ENCODE results near the gene RNASE4.
"Not testable (repeated sequence)": the region's sequence is repeated elsewhere in the genome, so short reads cannot be mapped to it uniquely, and the experiment has no call there.

Gene RNASE4

DNA sequence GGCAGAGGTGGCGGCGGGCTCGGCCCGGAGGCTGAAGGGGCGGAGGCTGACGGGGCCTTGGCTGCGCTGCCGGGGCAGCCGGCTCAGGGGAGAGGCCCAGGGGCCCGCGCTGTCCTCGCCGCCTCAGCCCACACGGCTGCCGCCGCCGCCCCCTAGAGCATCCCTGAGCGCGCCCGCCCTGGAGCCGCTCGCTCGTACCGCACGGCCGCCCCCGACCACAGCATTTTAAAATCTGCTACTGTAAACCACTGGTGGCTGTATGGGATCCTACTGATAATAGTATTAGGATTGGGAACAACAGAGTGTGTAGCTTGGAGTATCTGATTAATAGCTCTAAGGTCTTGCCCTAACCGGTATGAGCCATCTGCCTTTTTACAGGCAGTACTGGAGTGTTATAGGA, 39.1 kb downstream of the RNASE4 start:
- H3K4me3 ChIP-seq (ENCODE audit: extremely low read depth, insufficient read depth, low read length, poor library complexity, severe bottlenecking) = no peak overlapping the region
- H3K36me3 ChIP-seq (ENCODE audit: control insufficient read depth, insufficient read depth, low read length) = no peaks in the 10 kb centered on the region
- H3K27ac ChIP-seq (ENCODE audit: low read depth, low read length, severe bottlenecking) = no peak overlapping the region
- peaks cover 4% of the 10 kb centered on the region for H3K9me3 ChIP-seq (ENCODE audit: control insufficient read depth, low read length)
- 96 to 98% methylated on average over 15 to 27 of the region's 28 CpGs for WGBS, 2 experiments (ENCODE audit: insufficient coverage in 2 of 2)
- H3K4me1 ChIP-seq (ENCODE audit: control insufficient read depth, insufficient read depth, low read length, poor library complexity, severe bottlenecking) = no peaks in the 10 kb centered on the region

DNA sequence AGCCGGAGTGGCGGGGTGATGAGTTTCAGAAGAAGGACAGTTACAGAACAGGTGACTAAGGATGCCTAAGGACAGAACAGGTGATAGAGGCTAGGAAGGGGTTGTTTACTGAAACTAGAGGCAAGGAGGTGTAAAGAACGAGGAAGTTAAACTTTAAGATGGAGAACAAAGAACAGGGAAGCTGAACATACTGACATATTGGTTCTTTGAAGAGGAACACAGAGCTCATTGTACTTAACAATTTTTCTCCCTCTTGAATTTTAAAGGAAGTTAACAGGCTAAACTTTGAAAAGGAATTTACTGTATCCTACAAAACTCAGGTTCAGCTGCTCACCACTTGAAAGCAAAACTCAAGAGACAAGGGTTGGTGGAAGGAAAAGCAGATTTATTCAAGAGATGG, 41.8 kb downstream of the RNASE4 start:
- WGBS, 2 experiments (ENCODE audit: insufficient coverage in 2 of 2) = 88 to 93% methylated on average over 3 of the region's 3 CpGs
- H3K27ac ChIP-seq (ENCODE audit: low read depth, low read length, severe bottlenecking); H3K9me3 ChIP-seq (ENCODE audit: control insufficient read depth, low read length); H3K4me1 ChIP-seq (ENCODE audit: control insufficient read depth, insufficient read depth, low read length, poor library complexity, severe bottlenecking); H3K36me3 ChIP-seq (ENCODE audit: control insufficient read depth, insufficient read depth, low read length); H3K4me3 ChIP-seq (ENCODE audit: extremely low read depth, insufficient read depth, low read length, poor library complexity, severe bottlenecking): not testable (repeated sequence)

DNA sequence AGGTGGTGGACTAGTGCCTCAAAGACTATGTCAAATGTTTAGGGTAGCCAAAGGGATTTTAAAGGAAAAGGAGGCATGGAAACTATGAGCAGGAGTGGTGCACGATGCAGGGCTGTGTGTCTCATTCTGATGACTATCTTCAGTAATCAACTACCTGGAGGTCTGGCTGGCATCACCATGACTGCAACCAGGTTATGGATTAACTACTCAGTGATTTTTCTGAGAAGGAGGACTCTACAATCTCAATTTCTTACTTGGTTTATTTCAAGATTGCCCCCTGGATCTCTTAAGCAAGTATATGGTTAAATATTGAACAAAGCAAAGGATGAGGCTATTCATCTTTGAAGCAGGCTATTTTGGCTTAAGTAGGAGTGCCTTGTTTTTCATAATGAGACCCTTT, 42.2 kb downstream of the RNASE4 start:
- Histone ChIP-seq H3K36me3 (ENCODE audit: control insufficient read depth, insufficient read depth, low read length) (no peaks in the 10 kb centered on the region), H3K4me1 (ENCODE audit: control insufficient read depth, insufficient read depth, low read length, poor library complexity, severe bottlenecking) (no peaks in the 10 kb centered on the region), H3K9me3 (ENCODE audit: control insufficient read depth, low read length) (peaks cover 4% of the 10 kb centered on the region), H3K4me3 (ENCODE audit: extremely low read depth, insufficient read depth, low read length, poor library complexity, severe bottlenecking) (no peak overlapping the region), H3K27ac (ENCODE audit: low read depth, low read length, severe bottlenecking) (no peak overlapping the region)
- 100% methylated on average over 1 of the region's 1 CpG; no CpG with 5 or more reads in 1 of the 2 experiments for WGBS, 2 experiments (ENCODE audit: insufficient coverage in 2 of 2)

DNA sequence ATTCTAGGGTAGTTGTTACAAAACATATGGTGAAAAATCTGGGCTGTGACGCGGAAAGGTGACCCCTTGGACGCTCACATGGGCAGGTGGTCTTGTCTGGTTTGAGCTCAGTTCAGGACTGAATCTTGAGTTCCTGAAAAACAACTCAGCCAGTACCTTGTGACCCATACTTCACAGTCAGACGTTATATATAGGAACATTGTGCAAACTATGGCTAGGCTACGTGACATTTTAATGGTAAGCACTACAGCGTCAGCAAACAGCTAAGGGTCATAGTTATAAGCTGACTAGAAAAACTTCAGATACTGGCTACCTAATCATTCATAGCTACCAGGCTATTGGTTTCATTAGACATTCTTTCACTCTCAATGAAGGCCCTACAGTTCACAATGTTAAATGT, 46.5 kb downstream of the RNASE4 start:
- WGBS, 2 experiments (ENCODE audit: insufficient coverage in 2 of 2) = 50 to 67% methylated on average over 4 to 6 of the region's 6 CpGs
- Histone ChIP-seq H3K9me3 (ENCODE audit: control insufficient read depth, low read length) (no peaks in the 10 kb centered on the region), H3K36me3 (ENCODE audit: control insufficient read depth, insufficient read depth, low read length) (no peaks in the 10 kb centered on the region), H3K4me3 (ENCODE audit: extremely low read depth, insufficient read depth, low read length, poor library complexity, severe bottlenecking) (no peak overlapping the region), H3K4me1 (ENCODE audit: control insufficient read depth, insufficient read depth, low read length, poor library complexity, severe bottlenecking) (no peaks in the 10 kb centered on the region), H3K27ac (ENCODE audit: low read depth, low read length, severe bottlenecking) (no peak overlapping the region)

DNA sequence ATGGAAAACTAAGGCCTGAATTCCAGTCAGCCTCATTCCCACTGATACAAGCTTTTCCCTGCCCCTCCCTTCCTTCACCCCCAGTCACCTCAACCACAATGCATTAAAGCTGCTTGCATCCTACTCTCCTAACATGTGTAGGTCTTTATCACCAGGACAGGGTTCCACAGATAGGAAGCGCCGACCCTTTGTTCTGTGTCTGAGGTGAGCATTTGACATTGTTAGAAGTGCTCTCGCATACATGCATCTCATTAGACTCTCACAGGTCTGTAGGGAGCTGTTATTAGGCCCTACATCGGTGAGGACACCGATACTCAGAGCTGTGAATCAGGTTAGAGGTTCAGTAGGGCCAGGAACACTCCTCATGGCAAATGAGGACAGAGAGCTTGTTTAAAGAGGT, 48.1 kb downstream of the RNASE4 start:
- H3K27ac ChIP-seq (ENCODE audit: low read depth, low read length, severe bottlenecking) = no peak overlapping the region
- WGBS, 2 experiments (ENCODE audit: insufficient coverage in 2 of 2) = 87 to 90% methylated on average over 2 to 4 of the region's 5 CpGs
- no peaks in the 10 kb centered on the region for H3K36me3 ChIP-seq (ENCODE audit: control insufficient read depth, insufficient read depth, low read length)
- H3K9me3 ChIP-seq (ENCODE audit: control insufficient read depth, low read length) = no peaks in the 10 kb centered on the region
- no peaks in the 10 kb centered on the region for H3K4me1 ChIP-seq (ENCODE audit: control insufficient read depth, insufficient read depth, low read length, poor library complexity, severe bottlenecking)
- no peak overlapping the region for H3K4me3 ChIP-seq (ENCODE audit: extremely low read depth, insufficient read depth, low read length, poor library complexity, severe bottlenecking)

DNA sequence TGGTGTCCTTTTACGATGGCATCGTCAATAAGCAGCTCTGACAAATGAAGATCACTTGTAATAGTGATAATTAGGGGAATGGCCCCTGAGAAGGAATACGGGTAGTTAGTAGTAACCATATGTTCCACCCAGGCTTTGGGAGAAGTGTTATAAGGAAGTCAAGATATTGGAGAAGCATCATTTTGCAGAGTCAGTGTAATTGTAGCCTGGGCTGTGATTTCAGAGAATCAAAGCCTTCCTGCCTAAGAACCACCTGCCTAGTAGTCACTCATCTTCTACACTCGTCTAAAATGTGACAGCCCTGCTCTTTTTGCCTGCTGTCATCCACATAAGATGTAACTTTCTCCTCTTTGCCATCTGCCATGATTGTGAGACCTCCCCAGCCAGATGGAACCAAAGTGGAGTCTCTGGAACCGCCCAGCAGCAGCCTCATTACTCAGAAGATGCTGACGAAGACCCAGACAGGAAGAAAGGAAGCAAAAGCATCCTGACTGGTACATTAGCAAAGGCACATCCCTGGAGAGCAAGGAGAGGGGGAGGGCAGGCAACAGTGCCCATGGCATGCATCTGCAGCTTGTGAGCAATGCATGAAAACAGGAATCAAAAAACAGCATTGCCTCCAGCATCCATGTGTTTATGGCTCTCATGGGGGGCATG, 48.7 kb downstream of the RNASE4 start:
- no peaks in the 10 kb centered on the region for H3K4me1 ChIP-seq (ENCODE audit: control insufficient read depth, insufficient read depth, low read length, poor library complexity, severe bottlenecking)
- 65 to 80% methylated on average over 4 to 6 of the region's 6 CpGs for WGBS, 2 experiments (ENCODE audit: insufficient coverage in 2 of 2)
- H3K4me3 ChIP-seq (ENCODE audit: extremely low read depth, insufficient read depth, low read length, poor library complexity, severe bottlenecking) = no peak overlapping the region
- H3K27ac ChIP-seq (ENCODE audit: low read depth, low read length, severe bottlenecking) = peak overlapping the region; percentile 2
- no peaks in the 10 kb centered on the region for H3K36me3 ChIP-seq (ENCODE audit: control insufficient read depth, insufficient read depth, low read length)
- H3K9me3 ChIP-seq (ENCODE audit: control insufficient read depth, low read length) = no peaks in the 10 kb centered on the region

DNA sequence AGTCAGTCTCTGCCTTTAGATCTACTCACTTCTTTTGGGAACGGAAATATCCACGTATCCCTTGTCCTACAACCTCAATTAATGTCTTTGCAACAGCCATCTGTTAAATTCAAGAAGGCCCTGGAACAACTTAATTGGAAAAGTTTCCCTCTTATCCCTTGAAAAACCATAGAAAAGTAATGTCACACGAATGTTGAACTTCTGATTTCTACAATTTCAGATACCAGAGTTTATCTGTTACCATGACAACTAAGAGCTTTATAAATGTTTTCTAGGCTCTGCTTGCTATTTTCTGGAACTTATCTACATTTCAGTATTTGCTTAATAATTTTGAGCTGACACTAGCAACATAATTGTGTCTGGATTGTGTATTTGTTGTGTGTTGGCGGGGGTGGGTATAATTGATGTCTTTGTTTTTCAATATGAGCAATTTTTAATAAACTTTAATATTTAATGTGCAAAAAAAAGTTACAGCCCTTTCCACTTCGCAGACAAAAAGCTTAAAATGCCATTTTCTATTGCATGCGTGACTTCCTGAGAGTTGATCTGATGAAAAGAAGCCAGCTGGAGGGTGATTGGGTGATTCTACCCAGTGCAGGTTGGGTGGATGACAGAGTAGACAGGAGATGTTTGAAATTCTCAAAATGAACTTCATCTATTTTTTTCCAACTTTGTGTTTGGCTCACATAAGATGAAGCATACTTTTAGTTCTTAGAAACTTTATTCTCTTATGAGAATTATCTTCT, 49.5 kb downstream of the RNASE4 start:
- Histone ChIP-seq H3K27ac (ENCODE audit: low read depth, low read length, severe bottlenecking) (no peak overlapping the region), H3K4me3 (ENCODE audit: extremely low read depth, insufficient read depth, low read length, poor library complexity, severe bottlenecking) (no peak overlapping the region), H3K9me3 (ENCODE audit: control insufficient read depth, low read length) (no peaks in the 10 kb centered on the region), H3K4me1 (ENCODE audit: control insufficient read depth, insufficient read depth, low read length, poor library complexity, severe bottlenecking) (no peaks in the 10 kb centered on the region), H3K36me3 (ENCODE audit: control insufficient read depth, insufficient read depth, low read length) (no peaks in the 10 kb centered on the region)
- 78 to 92% methylated on average over 3 to 5 of the region's 6 CpGs for WGBS, 2 experiments (ENCODE audit: insufficient coverage in 2 of 2)

DNA sequence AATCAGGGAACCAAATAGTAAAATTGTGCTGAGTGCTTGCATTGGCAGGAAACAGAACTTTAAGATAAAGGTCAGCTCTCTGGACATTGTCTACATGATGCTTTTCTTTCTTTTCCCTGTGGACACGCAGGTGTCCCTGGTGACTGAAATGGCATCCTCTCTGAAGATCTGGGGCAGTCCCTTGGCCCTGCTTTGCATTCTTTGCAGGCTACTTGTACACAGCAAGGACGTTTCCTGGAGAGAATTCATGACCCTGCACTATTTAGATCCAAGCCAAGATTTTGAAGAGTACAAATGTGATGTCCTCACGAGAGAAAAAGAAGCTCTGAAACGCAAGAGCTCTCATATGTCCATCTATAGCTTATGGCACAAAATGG, 50.1 kb downstream of the RNASE4 start:
- Histone ChIP-seq H3K27ac (ENCODE audit: low read depth, low read length, severe bottlenecking) (no peak overlapping the region), H3K4me3 (ENCODE audit: extremely low read depth, insufficient read depth, low read length, poor library complexity, severe bottlenecking) (no peak overlapping the region), H3K9me3 (ENCODE audit: control insufficient read depth, low read length) (no peaks in the 10 kb centered on the region), H3K36me3 (ENCODE audit: control insufficient read depth, insufficient read depth, low read length) (no peaks in the 10 kb centered on the region), H3K4me1 (ENCODE audit: control insufficient read depth, insufficient read depth, low read length, poor library complexity, severe bottlenecking) (no peaks in the 10 kb centered on the region)
- WGBS, 2 experiments (ENCODE audit: insufficient coverage in 2 of 2) = 65 to 88% methylated on average over 1 to 4 of the region's 4 CpGs

DNA sequence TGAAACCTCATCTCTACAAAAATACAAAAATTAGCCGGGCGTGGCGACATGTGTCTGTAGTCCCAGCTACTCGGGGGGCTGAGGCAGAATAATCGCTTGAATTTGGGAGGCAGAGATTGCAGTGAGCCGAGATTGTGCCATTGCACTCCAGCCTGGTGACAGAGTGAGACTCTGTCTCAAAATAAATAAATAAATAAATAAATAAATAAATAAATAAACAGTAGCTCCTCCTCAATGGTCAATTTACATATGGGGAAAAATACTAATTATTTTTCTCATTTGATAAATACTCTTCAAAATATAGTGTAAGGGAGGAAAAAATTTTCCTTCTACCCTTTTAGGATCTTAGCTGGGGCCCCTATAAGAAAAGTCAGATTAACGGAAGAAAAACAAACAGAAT, 53.9 kb downstream of the RNASE4 start:
- H3K4me3 ChIP-seq (ENCODE audit: extremely low read depth, insufficient read depth, low read length, poor library complexity, severe bottlenecking); H3K9me3 ChIP-seq (ENCODE audit: control insufficient read depth, low read length); H3K4me1 ChIP-seq (ENCODE audit: control insufficient read depth, insufficient read depth, low read length, poor library complexity, severe bottlenecking); H3K36me3 ChIP-seq (ENCODE audit: control insufficient read depth, insufficient read depth, low read length); H3K27ac ChIP-seq (ENCODE audit: low read depth, low read length, severe bottlenecking): not testable (repeated sequence)
- 97 to 100% methylated on average over 3 to 5 of the region's 7 CpGs for WGBS, 2 experiments (ENCODE audit: insufficient coverage in 2 of 2)

DNA sequence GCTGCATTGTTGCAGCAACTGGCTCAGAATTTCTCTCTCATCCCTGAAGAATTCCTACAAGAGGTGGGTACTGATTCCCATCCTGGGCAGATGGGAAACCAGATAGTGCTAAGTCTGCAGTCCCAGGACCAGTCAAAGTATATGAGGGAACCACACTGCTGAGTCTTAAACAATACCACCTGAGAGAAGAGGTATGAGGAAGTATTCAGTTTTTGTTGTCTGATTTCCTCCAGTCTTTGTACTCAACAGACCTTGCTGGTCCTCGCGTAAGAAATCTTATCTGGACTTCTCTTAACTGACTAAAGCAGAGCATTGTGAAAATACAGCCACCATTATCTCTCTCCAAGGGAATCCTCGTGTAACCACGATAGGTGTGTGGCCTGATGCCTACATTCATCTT, 57.8 kb downstream of the RNASE4 start:
- Histone ChIP-seq H3K27ac (ENCODE audit: low read depth, low read length, severe bottlenecking) (no peak overlapping the region), H3K9me3 (ENCODE audit: control insufficient read depth, low read length) (no peaks in the 10 kb centered on the region)
- WGBS, 2 experiments (ENCODE audit: insufficient coverage in 2 of 2) = 100% methylated on average over 2 of the region's 4 CpGs; no CpG with 5 or more reads in 1 of the 2 experiments

DNA sequence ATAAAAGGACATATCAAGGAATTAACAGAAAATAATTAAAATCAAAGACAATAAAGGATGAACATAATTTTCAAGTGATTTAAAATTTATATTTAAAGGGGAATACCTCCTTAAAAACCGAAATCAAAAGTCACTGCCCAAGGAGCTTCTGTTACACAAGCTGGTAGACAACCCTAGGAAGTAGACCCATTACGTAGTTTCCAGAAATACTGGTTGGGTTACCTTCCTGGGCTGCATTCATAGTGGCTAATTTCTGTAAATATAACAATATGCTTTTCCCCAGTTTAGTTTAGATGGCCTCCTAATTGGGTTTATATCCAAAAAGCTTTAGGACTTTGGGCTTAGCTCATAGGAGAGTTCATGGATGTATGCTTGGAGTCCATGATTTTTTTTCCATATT, 59.2 kb downstream of the RNASE4 start:
- WGBS, 2 experiments (ENCODE audit: insufficient coverage in 2 of 2) = 100% methylated on average over 1 of the region's 2 CpGs
- H3K4me1 ChIP-seq (ENCODE audit: control insufficient read depth, insufficient read depth, low read length, poor library complexity, severe bottlenecking) = no peaks in the 10 kb centered on the region
- H3K4me3 ChIP-seq (ENCODE audit: extremely low read depth, insufficient read depth, low read length, poor library complexity, severe bottlenecking) = no peak overlapping the region
- H3K9me3 ChIP-seq (ENCODE audit: control insufficient read depth, low read length) = no peaks in the 10 kb centered on the region
- H3K36me3 ChIP-seq (ENCODE audit: control insufficient read depth, insufficient read depth, low read length) = no peaks in the 10 kb centered on the region
- H3K27ac ChIP-seq (ENCODE audit: low read depth, low read length, severe bottlenecking) = no peak overlapping the region

More for the DNA sequence above, 57.8 kb downstream of the RNASE4 start:
- Histone ChIP-seq H3K36me3 (ENCODE audit: control insufficient read depth, insufficient read depth, low read length) (no peaks in the 10 kb centered on the region), H3K4me1 (ENCODE audit: control insufficient read depth, insufficient read depth, low read length, poor library complexity, severe bottlenecking) (no peaks in the 10 kb centered on the region), H3K4me3 (ENCODE audit: extremely low read depth, insufficient read depth, low read length, poor library complexity, severe bottlenecking) (no peak overlapping the region)
